Muscle of arm (tissue), 12 donors: ENCODE data around the gene GALNT2. TPM values are rescaled to one million over a fixed set of nuclear protein-coding genes. Genes with fewer than 3 reads are reported as not detected.

Experiments used
- DNase-seq: peaks from one replicate; pipeline ENCODE4 v3.0.0-alpha.2; 2013
- polyA plus RNA-seq, 12 donors: library from polyadenylated mRNA; unstranded; fragments of 120-200 nt; gene quantifications; one replicate each; pipeline ENCODE4 v1.2.1, GENCODE V29; 2013; ENCODE audit not compliant: insufficient read length in 12 of 12

The GALNT2 gene
- polyA plus RNA-seq, 12 donors, result 49.4 to 79.6 (median 67.4) TPM; not detected in 1

- no peak for DNase-seq
Observed at GRCh38 chr1:230293390-230293700, 226.3 kb downstream of the GALNT2 start.

DNA sequence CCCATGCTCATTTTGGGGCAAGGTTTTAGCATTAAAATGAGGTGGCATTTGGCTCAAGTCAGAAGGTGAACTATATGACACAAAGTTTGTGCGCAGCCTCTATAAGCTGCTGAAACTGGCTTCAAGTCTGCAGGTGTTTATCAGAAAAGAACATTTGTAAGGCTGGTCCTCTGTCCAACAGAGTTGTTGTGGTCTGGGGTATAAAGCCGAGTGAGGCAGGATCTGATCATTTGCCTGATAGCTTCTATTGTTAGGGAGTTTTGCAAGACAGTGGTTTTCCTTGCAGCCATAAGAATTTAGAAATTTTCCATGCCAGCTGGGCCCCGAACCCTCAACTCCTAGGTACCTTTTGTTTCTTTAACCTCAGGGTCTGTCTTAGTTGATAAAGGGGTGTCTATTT lies 228.3 kb downstream of the GALNT2 start:
- DNase-seq, result no peak

GRCh38 chr1:230299191-230300006 lies 232.4 kb downstream of the GALNT2 start:
- no peak for DNase-seq

GRCh38 chr1:230300322-230301301 lies 233.6 kb downstream of the GALNT2 start:
- no peak for DNase-seq

DNA sequence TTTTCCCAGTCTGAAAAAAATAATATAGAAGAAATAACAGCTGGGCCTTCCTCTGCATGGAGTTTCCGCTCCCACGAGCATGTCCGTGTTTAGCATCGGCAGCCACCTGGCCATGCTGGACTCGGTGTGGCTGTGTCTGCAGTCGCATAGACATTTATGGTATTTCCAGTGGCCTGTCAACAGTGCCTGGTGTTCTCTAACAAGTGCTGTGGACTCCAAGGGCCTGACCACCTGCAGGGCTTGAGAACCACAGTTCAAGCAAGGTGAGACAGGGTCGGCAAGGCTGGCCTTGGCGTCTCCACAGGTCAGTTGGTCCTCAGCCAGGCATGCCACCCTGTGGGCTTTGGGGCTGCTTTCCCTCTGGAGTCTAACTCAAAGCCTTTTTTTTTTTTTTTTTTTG lies 234.3 kb downstream of the GALNT2 start:
- no peak for DNase-seq

DNA sequence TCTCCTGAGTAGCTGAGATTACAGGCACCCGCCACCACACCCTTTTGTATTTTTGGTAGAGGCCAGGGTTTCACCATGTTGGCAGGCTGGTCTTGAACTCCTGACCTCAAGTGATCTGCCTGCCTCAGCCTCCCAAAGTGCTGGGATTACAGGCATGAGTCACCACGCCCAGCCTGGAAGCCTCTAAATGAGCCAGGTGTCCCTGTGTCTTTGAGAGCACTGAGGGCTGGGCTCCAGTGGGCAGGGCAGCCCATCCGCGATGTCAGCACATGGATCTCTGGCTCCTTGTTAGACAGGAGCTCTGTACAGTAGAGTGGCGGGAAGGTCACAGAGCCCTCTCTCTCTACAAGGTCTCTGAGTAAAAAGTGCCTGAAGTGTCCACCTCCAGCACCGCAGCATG lies 234.8 kb downstream of the GALNT2 start:
- DNase-seq, result no peak

- DNase-seq, result no peak
Observed at GRCh38 chr1:230303069-230303468, 236.0 kb downstream of the GALNT2 start.

DNA sequence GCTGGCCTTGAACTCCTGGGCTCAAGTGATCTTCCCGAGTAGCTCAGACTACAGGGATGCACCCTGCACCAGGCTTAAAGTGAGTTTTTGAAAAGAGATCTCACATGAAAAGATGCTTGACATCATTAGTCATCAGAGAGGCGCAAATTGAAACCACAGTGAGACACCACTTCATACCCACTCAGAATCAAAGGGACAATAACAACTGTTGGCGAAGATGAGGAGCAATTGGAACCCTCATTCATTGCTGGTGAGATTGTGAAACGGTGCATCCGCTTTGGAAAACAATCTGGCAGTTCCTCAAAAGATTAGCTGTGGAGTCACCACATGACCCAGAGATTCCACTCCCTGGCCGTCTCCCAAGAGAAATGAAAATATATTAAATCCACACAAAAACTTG lies 236.8 kb downstream of the GALNT2 start:
- DNase-seq, result no peak

DNA sequence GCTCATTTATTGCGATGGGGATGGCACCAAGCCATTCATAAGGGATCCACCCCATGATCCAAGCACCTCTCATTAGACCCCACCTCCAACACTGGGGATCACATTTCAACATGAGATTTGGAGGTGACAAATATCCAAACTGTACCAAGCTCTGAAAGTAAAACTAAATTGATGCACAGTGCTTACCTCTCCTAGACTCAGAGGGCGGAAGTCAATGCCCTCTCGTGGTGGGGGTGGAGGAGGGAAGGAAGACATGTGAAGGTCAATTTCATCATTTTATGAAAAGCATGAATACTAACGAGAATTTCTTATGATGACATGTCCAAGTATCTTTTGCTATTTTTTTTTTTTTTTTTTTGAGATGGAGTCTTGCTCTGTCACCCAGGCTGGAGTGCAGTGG lies 239.1 kb downstream of the GALNT2 start:
- DNase-seq, result no peak

GRCh38 chr1:230307213-230307612 lies 240.2 kb downstream of the GALNT2 start:
- DNase-seq, result no peak

GRCh38 chr1:230308039-230308438 lies 241.0 kb downstream of the GALNT2 start:
- DNase-seq, result no peak

DNA sequence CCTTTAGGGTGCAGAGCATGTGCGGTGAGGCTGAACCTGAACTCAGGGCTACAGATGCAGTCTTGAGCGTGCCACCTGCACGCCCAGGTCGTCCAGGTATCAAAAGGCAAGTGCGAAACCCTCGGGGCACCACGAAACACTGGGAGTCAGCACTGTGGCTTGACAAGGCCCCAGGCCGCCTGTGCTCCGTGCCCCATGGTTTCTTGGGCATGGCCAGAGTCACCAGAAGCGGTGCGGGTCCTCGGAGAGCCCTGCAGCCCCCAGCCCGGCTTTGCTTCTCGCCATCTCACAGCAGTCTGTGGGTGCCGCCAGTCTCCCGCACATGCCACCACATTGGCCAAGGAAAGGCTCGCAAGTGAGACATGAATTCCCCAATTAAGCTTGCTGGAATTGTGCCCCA lies 241.8 kb downstream of the GALNT2 start:
- DNase-seq, result no peak

DNA sequence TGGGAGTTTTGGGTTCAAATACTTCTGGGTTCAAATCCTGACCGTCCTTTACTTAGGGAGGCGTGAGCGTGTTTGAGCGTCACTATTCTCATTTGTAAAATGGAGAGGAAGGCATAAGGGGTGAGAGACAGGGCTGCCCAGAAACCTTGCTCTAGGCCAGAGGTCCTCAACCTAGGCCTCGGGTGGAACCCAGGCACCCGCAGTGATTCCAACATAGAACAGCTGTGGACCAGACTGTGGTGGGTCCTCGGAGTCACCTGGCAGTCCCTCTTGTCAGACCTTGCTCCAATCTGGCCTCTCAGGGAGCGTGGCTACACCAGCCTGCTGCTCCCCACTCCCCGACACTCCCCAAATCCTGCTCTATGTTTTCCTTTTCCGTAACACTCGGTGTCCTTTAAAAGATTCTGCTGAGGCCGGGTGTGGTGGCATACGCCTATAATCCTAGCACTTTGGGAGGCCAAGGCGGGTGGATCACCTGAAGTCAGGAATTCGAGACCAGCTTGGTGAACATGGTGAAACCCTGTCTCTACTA lies 242.7 kb downstream of the GALNT2 start:
- no peak for DNase-seq

DNA sequence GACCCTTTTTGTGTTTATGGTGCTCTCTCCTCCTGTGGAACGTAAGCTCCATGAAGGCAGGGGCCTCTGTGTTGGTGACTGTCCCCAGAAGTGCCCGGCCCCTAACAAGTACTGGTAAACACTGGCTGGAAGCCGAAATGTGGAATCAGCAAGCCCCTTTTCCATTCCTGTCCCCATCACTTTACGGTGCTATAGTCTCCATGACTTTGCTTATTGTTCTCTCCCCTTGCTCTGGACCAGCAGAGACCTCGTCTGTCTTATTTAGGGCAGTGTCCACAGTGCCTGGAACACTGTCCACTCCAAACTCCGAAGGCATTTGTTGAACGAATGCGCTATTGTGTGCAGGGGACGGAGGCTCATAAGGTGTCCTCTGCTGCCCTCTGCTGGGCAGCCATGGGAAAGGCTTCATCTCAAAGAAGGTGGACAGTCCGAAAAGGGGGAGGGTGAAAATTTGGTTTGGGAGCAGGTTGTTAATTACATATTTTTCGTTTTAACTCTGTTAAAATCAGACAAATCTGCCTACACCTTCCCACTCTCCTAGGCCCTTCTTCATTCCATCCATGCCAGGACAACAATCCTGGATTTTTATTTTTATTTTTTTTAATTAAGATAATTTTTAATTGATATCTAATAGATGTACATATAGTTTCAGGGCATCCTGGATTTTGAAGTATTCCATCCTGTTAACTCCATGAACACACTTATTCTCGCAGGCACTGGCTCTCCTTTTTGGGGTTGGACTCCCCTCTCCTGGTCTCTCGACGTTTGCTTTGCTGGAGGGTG lies 243.5 kb downstream of the GALNT2 start:
- peak; percentile 83 for DNase-seq

DNA sequence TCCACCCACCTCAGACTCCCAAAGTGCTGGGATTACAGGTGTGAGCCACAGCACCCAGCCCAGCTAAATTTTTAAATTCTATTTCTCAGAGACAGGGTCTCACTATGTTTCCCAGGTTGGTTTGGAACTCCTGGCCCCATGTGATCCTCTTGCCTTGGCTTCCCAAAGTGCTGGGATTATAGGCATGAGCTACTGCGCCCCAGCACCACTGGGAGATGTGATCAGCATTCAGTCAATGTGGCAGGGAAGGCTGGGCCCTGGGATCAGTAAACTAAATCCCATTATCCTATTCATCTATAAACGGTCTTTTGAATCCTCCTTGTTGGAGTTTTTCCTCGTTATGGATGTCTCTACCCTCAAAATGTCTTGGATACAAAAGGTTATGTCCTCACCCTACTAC lies 245.6 kb downstream of the GALNT2 start:
- DNase-seq, result no peak

DNA sequence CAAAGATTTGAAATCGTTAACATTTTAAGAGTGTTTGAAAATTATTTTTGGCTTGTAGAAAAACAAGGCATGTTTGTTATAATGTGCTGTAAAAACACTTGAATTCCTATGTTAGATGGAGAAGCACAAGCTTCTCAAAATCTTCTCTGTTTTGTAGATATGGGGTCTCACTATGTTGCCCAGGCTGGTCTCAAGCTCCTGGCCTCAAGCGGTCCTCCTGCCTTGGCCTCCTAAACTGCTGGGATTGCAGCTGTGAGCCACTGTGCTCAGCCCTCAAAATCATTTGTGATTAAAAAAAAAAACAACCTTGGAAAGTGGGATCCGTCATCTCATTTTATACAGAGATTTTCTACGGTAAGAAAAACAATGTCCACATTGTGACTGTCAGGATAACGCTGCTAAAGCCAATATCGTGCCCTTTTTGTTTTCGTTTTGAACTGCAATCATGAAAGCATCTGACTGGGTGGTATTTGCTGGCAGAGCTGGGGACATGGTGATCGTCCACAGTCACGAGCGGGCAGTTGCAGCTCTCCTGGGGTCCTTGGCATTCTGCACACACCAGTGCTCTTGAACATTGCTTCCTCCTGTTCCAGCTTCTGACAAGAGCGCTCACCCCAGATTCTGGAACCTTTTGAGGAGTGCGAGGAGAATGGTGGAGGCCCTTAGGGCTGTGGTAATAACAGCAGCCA lies 246.6 kb downstream of the GALNT2 start:
- no peak for DNase-seq

DNA sequence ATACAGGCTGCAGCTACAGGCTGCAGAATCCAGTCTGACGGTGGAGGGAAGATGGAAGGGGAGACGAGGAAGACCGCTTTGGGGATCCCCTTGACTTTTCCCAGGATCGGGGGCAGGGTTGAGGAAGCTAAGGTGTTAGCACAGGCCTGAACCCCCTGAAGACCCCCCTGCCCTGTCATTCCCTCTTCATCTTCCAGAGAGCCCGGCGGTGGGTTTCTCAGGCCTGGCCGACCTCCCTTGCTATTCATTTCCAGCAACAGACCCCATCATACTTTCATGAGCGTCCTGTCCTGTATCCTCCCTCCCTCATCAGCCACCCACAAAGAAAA lies 247.1 kb downstream of the GALNT2 start:
- no peak for DNase-seq

GRCh38 chr1:230315099-230315498 lies 248.1 kb downstream of the GALNT2 start:
- DNase-seq, result no peak

DNA sequence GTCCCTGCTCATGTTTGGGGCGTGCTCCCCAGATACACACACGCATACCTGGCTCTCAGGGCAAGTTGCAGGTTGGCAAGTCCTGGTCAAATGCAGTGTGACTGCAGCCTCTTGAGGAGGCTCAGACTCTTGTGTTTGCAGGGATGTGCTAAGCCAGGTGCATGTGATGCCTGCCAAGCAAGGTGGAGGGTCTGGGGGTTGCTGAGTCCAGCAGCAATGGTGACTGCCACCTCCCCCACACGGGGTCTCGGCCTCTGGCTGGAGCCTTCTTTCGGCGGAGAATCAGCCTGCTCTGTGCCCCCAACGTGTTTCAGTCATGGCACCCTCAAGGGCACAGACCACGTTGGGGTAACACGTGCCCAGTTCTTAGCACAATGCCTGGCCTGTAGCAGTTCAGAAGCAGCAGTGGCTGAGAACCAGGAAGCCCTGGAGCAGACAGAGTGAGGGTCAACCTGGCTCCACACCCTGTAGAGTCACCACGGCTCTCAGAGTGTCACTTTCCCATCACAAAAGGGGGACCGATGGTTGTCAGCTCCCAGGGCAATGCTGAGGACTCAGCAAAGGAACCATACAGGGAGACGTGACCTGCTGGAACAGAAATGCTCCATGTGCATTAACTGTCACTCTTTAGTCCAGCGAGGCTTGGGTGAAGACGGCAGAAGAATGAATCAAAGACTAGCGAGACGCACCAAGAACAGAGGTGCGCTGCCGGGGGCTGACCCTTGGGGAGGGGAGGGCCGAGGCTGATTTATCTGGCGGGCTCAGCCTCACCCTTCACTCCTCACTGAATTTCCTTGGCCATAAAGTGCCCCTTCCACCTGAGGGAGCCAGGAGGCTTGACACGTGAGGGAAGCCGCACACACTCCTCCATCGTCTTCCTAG lies 250.1 kb downstream of the GALNT2 start:
- no peak for DNase-seq
